Parathyroid adenoma (tissue), 2 donors: ENCODE results near the gene FAM163B.

Experiments
- H2AFZ ChIP-seq: fragments of 300-600 bp; sonication (generic); one replicate; pipeline ENCODE4 v1.7.0; 2017; ENCODE audit warnings: antibody characterized with exemption, mild to moderate bottlenecking
- H3K27ac ChIP-seq: fragments of 300-600 bp; sonication (generic); one replicate; pipeline ENCODE4 v1.7.0; 2017
- H3K27me3 ChIP-seq: fragments of 300-600 bp; sonication (generic); one replicate; pipeline ENCODE4 v1.7.0; 2017; ENCODE audit warnings: low read length; ENCODE audit not compliant: control insufficient read depth, insufficient read depth
- H3K36me3 ChIP-seq: fragments of 300-600 bp; sonication (generic); one replicate; pipeline ENCODE4 v1.7.0; 2017; ENCODE audit warnings: low read length; ENCODE audit not compliant: control insufficient read depth, insufficient read depth
- H3K4me1 ChIP-seq: fragments of 300-600 bp; sonication (generic); one replicate; pipeline ENCODE4 v1.7.0; 2017; ENCODE audit warnings: control low read depth
- H3K4me2 ChIP-seq: fragments of 300-600 bp; sonication (generic); one replicate; pipeline ENCODE4 v1.7.0; 2017; ENCODE audit warnings: low read length
- H3K4me3 ChIP-seq: fragments of 300-600 bp; sonication (generic); one replicate; pipeline ENCODE4 v1.7.0; 2017; ENCODE audit warnings: low read depth, low read length
- H3K79me2 ChIP-seq: fragments of 300-600 bp; sonication (generic); one replicate; pipeline ENCODE4 v1.7.0; 2017; ENCODE audit warnings: control low read depth
- H3K9ac ChIP-seq: fragments of 300-600 bp; sonication (generic); one replicate; pipeline ENCODE4 v1.7.0; 2017; ENCODE audit warnings: mild to moderate bottlenecking
- H3K9me3 ChIP-seq: fragments of 300-600 bp; sonication (generic); one replicate; pipeline ENCODE4 v1.7.0; 2017; ENCODE audit warnings: low read length; ENCODE audit not compliant: control insufficient read depth
- CTCF ChIP-seq: fragments of 300-600 bp; sonication (generic); IDR thresholded peaks from one replicate; pipeline ENCODE4 v1.7.0; 2017; ENCODE audit warnings: antibody characterized with exemption, mild to moderate bottlenecking
- donor health status: primary hyperparathyroidism.

FAM163B gene

GRCh38 chr9:133583586-133583985, 25.6 kb downstream of the FAM163B start:
- Histone ChIP-seq H3K9ac (no peak overlapping the region), H3K9me3 (no peaks in the 10 kb centered on the region), H3K4me3 (no peak overlapping the region), H2AFZ (no peak overlapping the region), H3K27ac (no peak overlapping the region), H3K4me1 (no peaks in the 10 kb centered on the region), H3K4me2 (no peak overlapping the region), H3K79me2 (no peaks in the 10 kb centered on the region), H3K36me3 (no peaks in the 10 kb centered on the region), H3K27me3 (peaks cover 14% of the 10 kb centered on the region)
- TF ChIP-seq CTCF, result no peak

GRCh38 chr9:133583111-133583510, 26.1 kb downstream of the FAM163B start:
- H3K27me3 ChIP-seq, result peaks cover 14% of the 10 kb centered on the region

GRCh38 chr9:133582501-133583045, 26.6 kb downstream of the FAM163B start:
- TF ChIP-seq CTCF, result no peak
- Histone ChIP-seq H2AFZ (no peak overlapping the region), H3K4me1 (no peaks in the 10 kb centered on the region), H3K4me3 (no peak overlapping the region), H3K27ac (no peak overlapping the region), H3K9me3 (no peaks in the 10 kb centered on the region), H3K27me3 (peaks cover 14% of the 10 kb centered on the region), H3K9ac (no peak overlapping the region), H3K4me2 (no peak overlapping the region), H3K79me2 (no peaks in the 10 kb centered on the region), H3K36me3 (no peaks in the 10 kb centered on the region)

More at GRCh38 chr9:133583111-133583510, 26.1 kb downstream of the FAM163B start:
- no peaks in the 10 kb centered on the region for H3K36me3 ChIP-seq
- no peak overlapping the region for H2AFZ ChIP-seq
- H3K4me3 ChIP-seq, result no peak overlapping the region
- no peaks in the 10 kb centered on the region for H3K4me1 ChIP-seq
- H3K4me2 ChIP-seq, result no peak overlapping the region
- no peak for TF ChIP-seq CTCF
- no peaks in the 10 kb centered on the region for H3K9me3 ChIP-seq
- no peaks in the 10 kb centered on the region for H3K79me2 ChIP-seq
- no peak overlapping the region for H3K27ac ChIP-seq
- no peak overlapping the region for H3K9ac ChIP-seq

- Histone ChIP-seq H3K27ac (no peak overlapping the region), H3K36me3 (no peaks in the 10 kb centered on the region), H2AFZ (no peak overlapping the region), H3K9me3 (no peaks in the 10 kb centered on the region), H3K9ac (no peak overlapping the region), H3K27me3 (peaks cover 14% of the 10 kb centered on the region), H3K79me2 (no peaks in the 10 kb centered on the region), H3K4me2 (no peak overlapping the region), H3K4me3 (no peak overlapping the region), H3K4me1 (no peaks in the 10 kb centered on the region)
- TF ChIP-seq CTCF, result no peak
These were observed 27.5 kb downstream of the FAM163B start for GRCh38 chr9:133581513-133582343.
